Measurements from ENCODE around the gene TCF7L1. TPM values are rescaled to one million over a fixed set of nuclear protein-coding genes. Genes with fewer than 3 reads are reported as not detected.

The TCF7L1 gene
- total RNA-seq, 2 donors from 2014 or later = 3.1 to 4.0 TPM

GRCh38 chr2:85170938-85171475 is 37.8 kb downstream of the TCF7L1 start:
- TF ChIP-seq CTCF (IDR thresholded peaks at IDR 0.05) = no peak
- Histone ChIP-seq H3K9me3 (no peaks in the 10 kb centered on the region), H3K27me3 (no peaks in the 10 kb centered on the region), H3K4me1 (peaks cover 0 to 27% of the 10 kb centered on the region in 2 donors), H3K36me3 (no peaks in the 10 kb centered on the region), H3K4me3 (no peak overlapping the region), H3K27ac (no peak overlapping the region)
- DNase-seq (ENCODE audit: low spot score) = no peak

GRCh38 chr2:85171916-85172315 is 38.7 kb downstream of the TCF7L1 start:
- TF ChIP-seq CTCF (IDR thresholded peaks at IDR 0.05) = no peak
- H3K4me1 ChIP-seq = peaks cover 0 to 36% of the 10 kb centered on the region in 2 donors
- no peaks in the 10 kb centered on the region for H3K36me3 ChIP-seq
- no peak for DNase-seq (ENCODE audit: low spot score)
- H3K4me3 ChIP-seq = no peak overlapping the region
- no peaks in the 10 kb centered on the region for H3K27me3 ChIP-seq
- H3K27ac ChIP-seq = no peak overlapping the region
- no peaks in the 10 kb centered on the region for H3K9me3 ChIP-seq

GRCh38 chr2:85173909-85174308 is 40.7 kb downstream of the TCF7L1 start:
- peaks cover 0 to 47% of the 10 kb centered on the region in 2 donors for H3K4me1 ChIP-seq

GRCh38 chr2:85174943-85175342 is 41.8 kb downstream of the TCF7L1 start:
- no peak for TF ChIP-seq CTCF (IDR thresholded peaks at IDR 0.05)
- Histone ChIP-seq H3K36me3 (no peaks in the 10 kb centered on the region), H3K4me1 (peaks cover 0 to 55% of the 10 kb centered on the region in 2 donors), H3K27me3 (no peaks in the 10 kb centered on the region), H3K27ac (peak overlapping the region; percentile 64 to 77), H3K9me3 (no peaks in the 10 kb centered on the region), H3K4me3 (no peak overlapping the region)
- DNase-seq (ENCODE audit: low spot score) = no peak

More at GRCh38 chr2:85173909-85174308, 40.7 kb downstream of the TCF7L1 start:
- Histone ChIP-seq H3K4me3 (no peak overlapping the region), H3K36me3 (no peaks in the 10 kb centered on the region), H3K27me3 (no peaks in the 10 kb centered on the region), H3K27ac (peak overlapping the region; percentile 64 to 77), H3K9me3 (no peaks in the 10 kb centered on the region)
- no peak for TF ChIP-seq CTCF (IDR thresholded peaks at IDR 0.05)
- DNase-seq (ENCODE audit: low spot score) = no peak

- TF ChIP-seq CTCF (IDR thresholded peaks at IDR 0.05) = no peak
- H3K4me1 ChIP-seq = peaks cover 0 to 62% of the 10 kb centered on the region in 2 donors
- no peak overlapping the region for H3K4me3 ChIP-seq
- H3K9me3 ChIP-seq = no peaks in the 10 kb centered on the region
- peak overlapping the region; percentile 64 to 77 for H3K27ac ChIP-seq
- H3K36me3 ChIP-seq = no peaks in the 10 kb centered on the region
- H3K27me3 ChIP-seq = no peaks in the 10 kb centered on the region
- no peak for DNase-seq (ENCODE audit: low spot score)
Measured at GRCh38 chr2:85175369-85176299, 42.4 kb downstream of the TCF7L1 start.

Measured in right atrium auricular region (tissue), 2 donors.